ENCODE results near the gene MLH1. TPM values are rescaled to one million over a fixed set of nuclear protein-coding genes. Genes with fewer than 3 reads are reported as not detected.

The MLH1 gene
- total RNA-seq, 2 experiments from 2014 or later, result 94.2 to 102 TPM

GRCh38 chr3:37072892-37073291 lies 79.6 kb downstream of the MLH1 start:
- Histone ChIP-seq H3K4me3 (ENCODE audit: low read depth, low read length, poor library complexity, severe bottlenecking) (no peak overlapping the region), H3K79me2 (ENCODE audit: insufficient read depth, low read depth, low read length) (no peaks in the 10 kb centered on the region), H2AFZ (ENCODE audit: low read length) (no peak overlapping the region), H3K4me2 (ENCODE audit: low read length) (no peak overlapping the region), H3K4me1 (ENCODE audit: insufficient read depth, low read length, poor library complexity, severe bottlenecking) (no peaks in the 10 kb centered on the region), H3K9me3 (ENCODE audit: low read length) (no peaks in the 10 kb centered on the region), H3K36me3 (ENCODE audit: insufficient read depth, low read length) (peaks cover 6% of the 10 kb centered on the region; the same call in 1 of the 2 replicates), H4K20me1 (ENCODE audit: insufficient read depth, low read length) (no peaks in the 10 kb centered on the region), H3K27ac (ENCODE audit: low read depth, low read length, poor library complexity, severe bottlenecking) (no peak overlapping the region), H3K9me2 (ENCODE audit: insufficient read depth, low read length) (no peaks in the 10 kb centered on the region)
- CTCF ChIA-PET (ENCODE audit: unreplicated experiment), result no interaction called here
- no peak for DNase-seq (ENCODE audit: low spot score)
- BruUV-seq (replicated peaks), result no TSS peak
- TF ChIP-seq EZH2phosphoT487 (IDR thresholded peaks at IDR 0.05; ENCODE audit: borderline replicate concordance, low read depth, low read length) (no peak), CTCF (conservative IDR thresholded peaks at IDR 0.05; ENCODE audit: low read length) (no peak)
- POLR2A ChIA-PET, result interaction anchor here (0.6 to 1.9 kb wide), 3 partner anchors 19 to 395 kb away, joined by 3 to 5 read pairs (median 4); partner anchors contain the start of genes EPM2AIP1 and MLH1
- intact Hi-C loops (cut with micrococcal nuclease; ENCODE audit: unreplicated experiment), result no loop called here

DNA sequence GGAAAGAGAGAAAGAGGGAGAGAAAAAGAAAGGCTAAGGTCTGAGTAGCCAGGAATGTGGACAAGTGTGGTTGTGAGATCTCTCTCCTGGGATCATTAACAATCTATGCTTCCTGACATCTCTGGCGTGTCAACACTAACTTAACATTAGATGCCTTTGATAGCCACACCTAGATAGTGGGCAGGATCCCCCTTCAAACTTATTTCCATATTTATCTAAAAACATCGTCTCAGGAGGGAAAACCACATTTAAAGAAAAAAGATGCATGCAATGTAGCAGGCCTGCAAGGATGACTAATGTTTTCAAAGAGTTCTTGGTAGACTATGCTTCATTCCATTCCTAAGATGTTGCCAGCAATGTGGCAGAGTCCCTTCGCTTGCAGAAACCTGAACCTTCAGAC lies 80.9 kb downstream of the MLH1 start:
- TF ChIP-seq CTCF (conservative IDR thresholded peaks at IDR 0.05; ENCODE audit: low read length), result no peak
- no peak for TF ChIP-seq EZH2phosphoT487 (IDR thresholded peaks at IDR 0.05; ENCODE audit: borderline replicate concordance, low read depth, low read length)
- no peak for DNase-seq (ENCODE audit: low spot score)
- intact Hi-C loops (cut with micrococcal nuclease; ENCODE audit: unreplicated experiment), result no loop called here
- no TSS peak for BruUV-seq (replicated peaks)
- Histone ChIP-seq H2AFZ (ENCODE audit: low read length) (no peak overlapping the region), H3K27ac (ENCODE audit: low read depth, low read length, poor library complexity, severe bottlenecking) (no peak overlapping the region), H3K36me3 (ENCODE audit: insufficient read depth, low read length) (peaks cover 3% of the 10 kb centered on the region), H3K9me2 (ENCODE audit: insufficient read depth, low read length) (no peaks in the 10 kb centered on the region), H3K4me2 (ENCODE audit: low read length) (no peak overlapping the region), H4K20me1 (ENCODE audit: insufficient read depth, low read length) (no peaks in the 10 kb centered on the region), H3K79me2 (ENCODE audit: insufficient read depth, low read depth, low read length) (no peaks in the 10 kb centered on the region), H3K9me3 (ENCODE audit: low read length) (no peaks in the 10 kb centered on the region), H3K4me3 (ENCODE audit: low read depth, low read length, poor library complexity, severe bottlenecking) (no peak overlapping the region), H3K4me1 (ENCODE audit: insufficient read depth, low read length, poor library complexity, severe bottlenecking) (no peaks in the 10 kb centered on the region)
- ChIA-PET POLR2A (interaction anchor here (0.6 kb wide), 1 partner anchor 357 kb away, joined by 3 read pairs; no protein-coding TSS in a partner anchor), CTCF (ENCODE audit: unreplicated experiment) (no interaction called here)

DNA sequence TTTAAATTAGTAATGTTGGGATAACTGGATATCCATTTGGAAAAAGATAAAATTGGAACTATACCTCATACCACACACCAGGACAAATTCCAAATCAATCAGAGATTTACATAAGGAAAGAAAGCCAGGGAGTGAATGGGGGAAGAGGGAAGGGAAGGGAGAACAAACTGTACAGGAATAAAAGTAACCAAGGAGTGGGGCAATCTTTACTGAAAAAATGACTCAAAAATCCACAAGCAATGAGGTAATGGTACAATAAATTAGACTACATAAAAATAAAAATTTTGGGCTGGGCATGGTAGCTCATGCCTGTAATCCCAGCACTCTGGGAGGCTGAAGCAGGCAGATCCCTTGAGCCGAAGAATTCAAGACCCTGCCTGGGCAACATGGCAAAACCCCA lies 82.6 kb downstream of the MLH1 start:
- no peak for DNase-seq (ENCODE audit: low spot score)
- no peak overlapping the region for H3K4me3 ChIP-seq (ENCODE audit: low read depth, low read length, poor library complexity, severe bottlenecking)
- no peak overlapping the region for H3K27ac ChIP-seq (ENCODE audit: low read depth, low read length, poor library complexity, severe bottlenecking)
- H2AFZ ChIP-seq (ENCODE audit: low read length), result no peak overlapping the region
- POLR2A ChIA-PET, result no interaction called here
- H4K20me1 ChIP-seq (ENCODE audit: insufficient read depth, low read length), result no peaks in the 10 kb centered on the region
- no peak for TF ChIP-seq CTCF (conservative IDR thresholded peaks at IDR 0.05; ENCODE audit: low read length)
- TF ChIP-seq EZH2phosphoT487 (IDR thresholded peaks at IDR 0.05; ENCODE audit: borderline replicate concordance, low read depth, low read length), result no peak
- no peaks in the 10 kb centered on the region for H3K9me3 ChIP-seq (ENCODE audit: low read length)
- intact Hi-C loops (cut with micrococcal nuclease; ENCODE audit: unreplicated experiment), result no loop called here
- peaks cover 4% of the 10 kb centered on the region for H3K36me3 ChIP-seq (ENCODE audit: insufficient read depth, low read length)
- H3K4me2 ChIP-seq (ENCODE audit: low read length), result no peak overlapping the region
- H3K79me2 ChIP-seq (ENCODE audit: insufficient read depth, low read depth, low read length), result no peaks in the 10 kb centered on the region
- H3K9me2 ChIP-seq (ENCODE audit: insufficient read depth, low read length), result no peaks in the 10 kb centered on the region
- CTCF ChIA-PET (ENCODE audit: unreplicated experiment), result no interaction called here
- no peaks in the 10 kb centered on the region for H3K4me1 ChIP-seq (ENCODE audit: insufficient read depth, low read length, poor library complexity, severe bottlenecking)
- no TSS peak for BruUV-seq (replicated peaks)
